22Rv1 (cell line): Measurements from ENCODE around the gene ERF.

ENCODE experiments used
- H3K27ac ChIP-seq: fragments of 450-650 bp; 2 replicates; pipeline ENCODE4 v1.5.1; 2017
- ZFX ChIP-seq: fragments of 450-650 bp; IDR thresholded peaks from 2 replicates; pipeline ENCODE4 v1.6.1; 2017; ENCODE audit warnings: antibody characterized with exemption, borderline replicate concordance
- TF ChIP-seq, protein P1 (sequence below): fragments of 450-650 bp; IDR thresholded peaks from 2 replicates; pipeline ENCODE4 v1.5.1; 2017; ENCODE audit warnings: mild to moderate bottlenecking

Gene ERF

DNA sequence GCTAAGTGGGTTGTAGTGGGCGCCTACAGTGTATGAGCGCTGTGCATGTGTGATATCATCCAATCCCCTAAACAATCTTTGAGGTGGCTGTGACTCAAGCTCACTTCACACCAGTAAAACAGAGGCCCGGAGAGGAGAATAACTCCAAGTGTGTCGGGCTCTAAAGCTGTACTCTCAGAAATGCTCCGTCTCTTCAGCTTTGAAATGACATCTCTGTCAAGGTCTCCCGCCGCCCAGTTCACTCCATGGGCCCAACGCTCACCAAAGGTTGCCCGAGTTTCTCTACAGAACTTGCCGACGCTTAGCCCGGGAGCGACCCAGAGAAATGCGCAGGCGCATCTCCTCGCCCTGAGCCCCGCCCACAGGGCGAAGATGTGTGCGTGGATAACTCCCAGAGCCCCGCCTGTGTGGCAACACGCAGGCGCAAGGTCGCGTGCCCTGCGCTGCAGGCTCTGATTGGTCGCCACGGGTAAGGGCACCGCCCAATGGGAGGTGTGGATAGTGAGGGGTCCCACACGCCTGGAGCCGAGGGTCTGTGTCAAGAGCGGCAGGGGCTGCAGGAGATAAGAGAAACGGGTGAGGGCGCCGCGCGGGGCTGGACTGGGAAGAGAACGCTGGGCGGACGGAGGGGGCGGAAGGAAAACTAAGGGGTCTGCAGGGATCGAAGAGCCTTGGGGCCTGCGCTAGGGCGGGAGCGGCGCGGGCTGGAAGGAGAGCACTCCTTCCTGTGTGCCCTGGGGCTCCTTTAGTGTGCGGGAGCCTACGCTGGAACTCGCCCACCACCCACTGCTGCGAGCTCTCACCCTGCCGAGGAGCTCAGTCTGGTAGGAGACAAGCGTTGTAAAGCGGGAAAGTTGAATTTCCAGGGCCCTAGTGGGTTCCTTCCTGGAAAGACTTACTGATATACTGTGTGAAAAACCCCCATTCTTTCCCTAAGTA, 34.8 kb downstream of the ERF start, which contains the start of gene ZNF526:
Gene ZNF526 (plus strand): TSS at position 501 of the 939 bp plus-strand sequence. CDS start 4,092 bp downstream, outside the sequence.
- H3K27ac ChIP-seq: peak within 1 kb of the TSS; percentile 77
- TF ChIP-seq ZFX: no peak
- TF ChIP-seq, protein P1, sequence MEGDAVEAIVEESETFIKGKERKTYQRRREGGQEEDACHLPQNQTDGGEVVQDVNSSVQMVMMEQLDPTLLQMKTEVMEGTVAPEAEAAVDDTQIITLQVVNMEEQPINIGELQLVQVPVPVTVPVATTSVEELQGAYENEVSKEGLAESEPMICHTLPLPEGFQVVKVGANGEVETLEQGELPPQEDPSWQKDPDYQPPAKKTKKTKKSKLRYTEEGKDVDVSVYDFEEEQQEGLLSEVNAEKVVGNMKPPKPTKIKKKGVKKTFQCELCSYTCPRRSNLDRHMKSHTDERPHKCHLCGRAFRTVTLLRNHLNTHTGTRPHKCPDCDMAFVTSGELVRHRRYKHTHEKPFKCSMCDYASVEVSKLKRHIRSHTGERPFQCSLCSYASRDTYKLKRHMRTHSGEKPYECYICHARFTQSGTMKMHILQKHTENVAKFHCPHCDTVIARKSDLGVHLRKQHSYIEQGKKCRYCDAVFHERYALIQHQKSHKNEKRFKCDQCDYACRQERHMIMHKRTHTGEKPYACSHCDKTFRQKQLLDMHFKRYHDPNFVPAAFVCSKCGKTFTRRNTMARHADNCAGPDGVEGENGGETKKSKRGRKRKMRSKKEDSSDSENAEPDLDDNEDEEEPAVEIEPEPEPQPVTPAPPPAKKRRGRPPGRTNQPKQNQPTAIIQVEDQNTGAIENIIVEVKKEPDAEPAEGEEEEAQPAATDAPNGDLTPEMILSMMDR: no peak

- peak within 1 kb of the TSS; percentile 77 for H3K27ac ChIP-seq
- TF ChIP-seq ZFX: no peak
- TF ChIP-seq, protein P1: no peak
Measured at GRCh38 chr19:42217520-42218437, 37.1 kb downstream of the ERF start, which contains the start of gene DEDD2. Gene DEDD2 (minus strand): TSS chr19:42217677. CDS start chr19:42217007, 670 bp downstream.

- TF ChIP-seq, protein P1: no peak
- TF ChIP-seq ZFX: no peak
- peak overlapping the region; percentile 77 for H3K27ac ChIP-seq
Measured at GRCh38 chr19:42216653-42217519, 38.0 kb downstream of the ERF start.

DNA sequence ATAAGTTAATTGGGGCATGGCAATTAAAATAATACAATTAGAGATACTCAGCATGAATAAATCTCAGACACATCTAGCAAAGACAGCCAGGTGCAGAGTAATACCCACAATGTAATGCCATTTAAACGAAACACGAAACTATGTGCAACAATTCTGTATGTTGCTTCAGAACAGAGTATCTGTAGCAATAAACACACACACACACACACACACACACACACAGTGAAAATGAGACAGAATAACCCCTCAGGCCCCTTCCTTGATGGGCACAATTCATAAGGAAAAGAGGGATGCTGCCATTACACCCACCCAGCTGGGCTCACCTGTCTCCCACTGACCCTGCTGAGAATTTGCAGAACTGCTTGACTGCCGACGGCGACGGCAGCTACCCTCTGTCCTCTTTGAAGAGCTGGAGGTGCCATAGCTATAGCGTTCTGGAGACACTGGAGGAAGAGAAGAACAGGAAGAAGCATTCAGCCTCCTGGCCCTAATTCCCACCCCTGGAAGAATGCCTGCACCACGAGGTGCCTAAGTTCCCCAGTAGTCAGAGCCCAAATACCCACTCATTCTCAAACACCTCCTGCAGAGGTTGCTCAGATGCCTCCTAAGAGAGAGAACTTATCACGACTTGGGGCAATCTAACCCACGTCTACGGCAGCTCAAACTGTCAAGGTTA, 40.0 kb downstream of the ERF start:
- no peak for TF ChIP-seq ZFX
- TF ChIP-seq, protein P1: no peak

DNA sequence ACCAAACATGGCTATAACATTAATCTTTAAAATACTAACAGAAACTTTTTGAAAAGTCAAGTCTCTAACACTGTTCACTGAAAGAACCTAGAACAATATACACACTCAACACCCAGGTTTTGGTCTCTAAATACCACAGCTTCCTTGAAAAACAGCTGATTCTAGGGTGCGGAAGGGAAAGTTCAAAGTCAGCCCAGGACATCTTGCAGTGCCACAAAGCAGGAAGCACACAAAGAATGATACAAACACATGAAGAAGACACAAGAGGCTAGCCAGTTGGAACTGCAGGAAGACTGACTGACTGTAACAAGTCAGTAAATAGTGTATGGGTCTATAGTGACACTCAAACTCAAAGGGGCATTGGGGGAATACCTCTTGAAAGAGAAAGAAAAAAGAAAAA, 42.0 kb downstream of the ERF start:
- no peak for TF ChIP-seq ZFX
- TF ChIP-seq, protein P1: no peak
- no peak overlapping the region for H3K27ac ChIP-seq

More for the DNA sequence above, 40.0 kb downstream of the ERF start:
- no peak overlapping the region for H3K27ac ChIP-seq

DNA sequence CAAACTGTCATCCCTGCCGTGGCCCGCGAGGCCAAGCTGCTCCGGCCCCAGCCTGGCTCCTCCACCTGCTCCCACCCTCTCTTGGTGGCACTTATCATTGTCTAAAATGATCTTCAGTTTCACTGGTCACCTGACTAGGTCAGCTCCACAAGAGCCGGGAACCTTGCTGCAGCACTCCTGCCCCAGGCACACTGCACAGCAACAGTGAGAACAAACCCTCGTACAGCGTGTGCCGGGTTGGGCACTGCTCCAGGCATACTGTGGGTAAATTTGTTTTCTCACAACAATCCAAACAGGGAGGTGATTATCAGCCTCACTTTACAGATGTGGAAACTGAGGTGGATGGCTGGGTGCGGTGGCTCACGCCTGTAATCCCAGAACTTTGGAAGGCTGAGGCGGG, 46.3 kb downstream of the ERF start:
- TF ChIP-seq, protein P1: no peak
- no peak for TF ChIP-seq ZFX

More for the DNA sequence above, 46.3 kb downstream of the ERF start:
- H3K27ac ChIP-seq: no peak overlapping the region
